CD14-positive monocyte (primary cell): ENCODE data around the gene CHMP1B. TPM values are rescaled to one million over a fixed set of nuclear protein-coding genes. Genes with fewer than 3 reads are reported as not detected.
A peak's percentile ranks its signal among the peaks of the same experiment; 100 is the strongest.

Experiments
- DNase-seq, 3 donors: peaks; one replicate each; pipeline ENCODE4 v3.0.0-alpha.2; 2011 to 2022
- H2AFZ ChIP-seq: 2 replicates; pipeline ENCODE4 v1.6.0; 2012; ENCODE audit warnings: mild to moderate bottlenecking, low read depth, low read length, inconsistent platforms; ENCODE audit not compliant: insufficient read depth, poor library complexity, severe bottlenecking
- H3K27ac ChIP-seq, 2 donors: 1 replicate in 1 of 2; 2 replicates in 1 of 2; pipeline ENCODE4 v1.5.1; 2012 to 2013; ENCODE audit warnings: low read length in 2 of 2, control low read depth in 1 of 2, inconsistent platforms in 1 of 2, low read depth in 1 of 2, mild to moderate bottlenecking in 1 of 2
- H3K27me3 ChIP-seq, 2 donors: one replicate each; pipeline versions ENCODE4 v1.6.0 to v1.6.1; 2011 to 2013; ENCODE audit warnings: low read length in 2 of 2; ENCODE audit not compliant: control insufficient read depth in 2 of 2, insufficient read depth in 2 of 2
- H3K36me3 ChIP-seq, 2 donors: replicated peaks in 1 of 2; 1 replicate in 1 of 2; 2 replicates in 1 of 2; pipeline versions ENCODE4 v1.5.1 to v1.6.1; 2012 to 2013; ENCODE audit warnings: low read length in 2 of 2, control low read depth in 1 of 2, inconsistent platforms in 1 of 2, mild to moderate bottlenecking in 1 of 2; ENCODE audit not compliant: insufficient read depth in 2 of 2, control insufficient read depth in 1 of 2
- H3K4me1 ChIP-seq, 2 donors: 1 replicate in 1 of 2; 2 replicates in 1 of 2; pipeline versions ENCODE4 v1.5.1 to v1.6.1; 2012 to 2013; ENCODE audit warnings: low read length in 2 of 2, control low read depth in 1 of 2, inconsistent platforms in 1 of 2, mild to moderate bottlenecking in 1 of 2, moderate library complexity in 1 of 2; ENCODE audit not compliant: insufficient read depth in 2 of 2, control insufficient read depth in 1 of 2
- H3K4me2 ChIP-seq: replicated peaks from 2 replicates; pipeline ENCODE3; 2012; ENCODE audit warnings: low read length, moderate library complexity, mild to moderate bottlenecking; ENCODE audit not compliant: poor library complexity, severe bottlenecking; ENCODE audit errors: extremely low read depth
- H3K4me3 ChIP-seq, 3 experiments: fragments of 200-600 bp in 1 of 3; sonication (generic) in 1 of 3; replicated peaks in 1 of 3; 1 replicate in 2 of 3; 2 replicates in 1 of 3; pipeline ENCODE4 v1.5.1; 2011 to 2013; ENCODE audit warnings: low read length in 3 of 3, mild to moderate bottlenecking in 3 of 3, control low read depth in 2 of 3, low read depth in 2 of 3, inconsistent platforms in 1 of 3, moderate library complexity in 1 of 3
- H3K79me2 ChIP-seq: 2 replicates; pipeline ENCODE4 v1.6.0; 2012; ENCODE audit warnings: mild to moderate bottlenecking, control low read depth, inconsistent platforms, low read length, moderate library complexity; ENCODE audit not compliant: insufficient read depth
- H3K9ac ChIP-seq: 2 replicates; pipeline ENCODE4 v1.6.0; 2017; ENCODE audit warnings: low read length, mild to moderate bottlenecking; ENCODE audit not compliant: insufficient read depth, poor library complexity, severe bottlenecking
- H3K9me3 ChIP-seq, 2 donors: replicated peaks in 1 of 2; 1 replicate in 1 of 2; 2 replicates in 1 of 2; pipeline versions ENCODE4 v1.5.1 to v1.6.1; 2012 to 2013; ENCODE audit warnings: low read length in 2 of 2, control low read depth in 1 of 2; ENCODE audit not compliant: control insufficient read depth in 1 of 2, insufficient read depth in 1 of 2
- H4K20me1 ChIP-seq: 2 replicates; pipeline ENCODE4 v1.6.0; 2012; ENCODE audit warnings: mild to moderate bottlenecking, low read length, control low read depth, moderate library complexity; ENCODE audit not compliant: insufficient read depth
- H3K27ac Mint-ChIP-seq, 7 donors: one replicate each; pipeline ENCODE4 v1.8.0; 2020; ENCODE audit warnings: mild to moderate bottlenecking in 7 of 7, mixed read lengths in 7 of 7, moderate library complexity in 6 of 7, inconsistent platforms in 2 of 7
- H3K27me3 Mint-ChIP-seq, 3 donors: one replicate each; pipeline ENCODE4 v1.8.0; 2021 to 2022; ENCODE audit warnings: low read depth in 3 of 3, mild to moderate bottlenecking in 3 of 3, mixed read lengths in 3 of 3, moderate library complexity in 3 of 3, inconsistent platforms in 1 of 3
- H3K36me3 Mint-ChIP-seq, 2 donors: one replicate each; pipeline ENCODE4 v1.8.0; 2020; ENCODE audit warnings: mixed read lengths in 2 of 2, inconsistent platforms in 1 of 2, mild to moderate bottlenecking in 1 of 2
- H3K4me1 Mint-ChIP-seq: one replicate; pipeline ENCODE4 v1.8.0; 2020; ENCODE audit warnings: mild to moderate bottlenecking, mixed read lengths
- H3K4me3 Mint-ChIP-seq, 2 donors: one replicate each; pipeline ENCODE4 v1.8.0; 2020; ENCODE audit warnings: mild to moderate bottlenecking in 2 of 2, mixed read lengths in 2 of 2, moderate library complexity in 1 of 2
- H3K9me3 Mint-ChIP-seq, 7 donors: one replicate each; pipeline ENCODE4 v1.8.0; 2020 to 2022; ENCODE audit warnings: mixed read lengths in 7 of 7, mild to moderate bottlenecking in 6 of 7, moderate library complexity in 6 of 7, inconsistent platforms in 2 of 7
- CTCF ChIP-seq: fragments of 200-600 bp; IDR thresholded peaks from one replicate; pipeline ENCODE4 v1.8.0; 2022; ENCODE audit warnings: antibody characterized with exemption, mild to moderate bottlenecking
- WGBS: methylation state at CpG from one replicate; pipeline ENCODE4 v1.1.5; 2013; ENCODE audit warnings: missing lambda C conversion rate; ENCODE audit not compliant: insufficient coverage; 5-methylcytosine and 5-hydroxymethylcytosine counted together
- intact Hi-C, 2 donors: fragments of 100-400 bp; cut with micrococcal nuclease; formaldehyde crosslinking; loops; one replicate each; pipeline versions ENCODE4 v1.15.0 to v1.15.1; 2023
- polyA plus RNA-seq, 3 donors: library from polyadenylated mRNA; depleted of rRNA in 1 of 3; unstranded in 2 of 3; stranded (reverse) in 1 of 3; fragments of 300-500 nt in 2 of 3; fragments of >200 nt in 1 of 3; fragmentation: Illumina TruSeq in 2 of 3; gene quantifications; 1 replicate in 2 of 3; 2 replicates in 1 of 3; pipeline ENCODE4 v1.2.3, GENCODE V29; 2012 to 2021

Gene CHMP1B
- polyA plus RNA-seq, 3 donors = 95.2 to 182 (median 105) TPM

DNA sequence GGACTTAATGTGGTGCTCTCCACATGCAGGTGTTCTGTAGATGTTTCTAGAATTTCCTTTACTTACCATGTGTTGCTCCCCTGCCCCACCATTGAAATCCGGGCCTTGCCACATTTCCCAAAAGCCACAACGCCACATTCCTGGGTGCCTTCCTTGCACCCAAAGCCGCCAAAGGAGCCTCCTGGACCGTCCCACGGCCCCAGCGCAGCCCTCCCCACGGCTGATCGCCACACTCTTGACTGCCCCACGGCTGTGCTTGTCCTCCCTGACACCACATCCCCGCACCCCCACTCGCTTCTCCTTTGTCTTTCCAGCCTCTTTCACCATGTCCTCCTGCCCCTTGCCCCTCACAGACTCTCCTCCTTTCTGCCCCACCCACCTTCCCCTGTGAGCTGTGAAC lies 40.2 kb upstream of the CHMP1B start:
- H3K4me1 Mint-ChIP-seq = no peaks in the 10 kb centered on the region
- Histone ChIP-seq H3K9ac (no peak overlapping the region), H4K20me1 (no peaks in the 10 kb centered on the region), H3K4me2 (no peak overlapping the region), H3K79me2 (no peaks in the 10 kb centered on the region), H3K4me1 (no peaks in the 10 kb centered on the region), H3K27me3 (peaks cover 0 to 3% of the 10 kb centered on the region in 2 donors), H3K4me3 (no peak overlapping the region), H3K36me3 (no peaks in the 10 kb centered on the region), H3K27ac (no peak overlapping the region), H3K9me3 (no peaks in the 10 kb centered on the region), H2AFZ (no peak overlapping the region)
- H3K27ac Mint-ChIP-seq = no peak overlapping the region
- 90% methylated on average over 11 of the region's 11 CpGs for WGBS
- intact Hi-C loops = no loop called here
- TF ChIP-seq CTCF = no peak
- DNase-seq = no peak
- peaks cover 0 to 3% (median 0%) of the 10 kb centered on the region in 7 donors for H3K9me3 Mint-ChIP-seq
- peak overlapping the region in 1 of 2 donors; percentile 31 for H3K4me3 Mint-ChIP-seq
- peaks cover 6 to 16% (median 7%) of the 10 kb centered on the region in 3 donors for H3K27me3 Mint-ChIP-seq
- no peaks in the 10 kb centered on the region for H3K36me3 Mint-ChIP-seq

- Histone ChIP-seq H3K4me3 (no peak overlapping the region), H3K4me1 (no peaks in the 10 kb centered on the region), H3K9me3 (no peaks in the 10 kb centered on the region), H2AFZ (no peak overlapping the region), H3K27ac (no peak overlapping the region), H3K79me2 (no peaks in the 10 kb centered on the region), H3K27me3 (peaks cover 0 to 2% of the 10 kb centered on the region in 2 donors), H3K9ac (no peak overlapping the region), H4K20me1 (no peaks in the 10 kb centered on the region), H3K36me3 (no peaks in the 10 kb centered on the region), H3K4me2 (no peak overlapping the region)
- Mint-ChIP-seq H3K4me3 (no peak overlapping the region), H3K27ac (no peak overlapping the region), H3K27me3 (peaks cover 10 to 16% (median 11%) of the 10 kb centered on the region in 3 donors), H3K4me1 (no peaks in the 10 kb centered on the region), H3K9me3 (peaks cover 0 to 7% (median 2%) of the 10 kb centered on the region in 7 donors), H3K36me3 (no peaks in the 10 kb centered on the region)
- intact Hi-C loops = no loop called here
- whole genome bisulfite sequencing = 95% methylated on average over 3 of the region's 6 CpGs
- TF ChIP-seq CTCF = no peak
- DNase-seq = no peak
Observed at GRCh38 chr18:11817229-11817628, 34.0 kb upstream of the CHMP1B start.
